Natural killer cell (primary cell): ENCODE data around the gene RASGRP2. TPM values are rescaled to one million over a fixed set of nuclear protein-coding genes. Genes with fewer than 3 reads are reported as not detected.

Experiments used
- ATAC-seq, 3 donors: fragments of 150-1000 bp in 2 of 3; fragments of 200-7000 bp in 1 of 3; cut with Tn5 transposase; 1 replicate in 1 of 3; 2 replicates in 2 of 3; pipeline ENCODE4 v1.10.0; 2021; ENCODE audit warnings: mild to moderate bottlenecking in 2 of 3, moderate library complexity in 2 of 3
- DNase-seq, 2 donors: peaks; one replicate each; pipeline versions ENCODE4 v3.0.0 to v3.0.0-alpha.2; 2013 to 2021; ENCODE audit warnings: mixed read lengths in 1 of 2
- H3K27ac ChIP-seq: one replicate; pipeline ENCODE4 v1.5.1; 2013; ENCODE audit warnings: mild to moderate bottlenecking, low read length
- H3K27me3 ChIP-seq: one replicate; pipeline ENCODE4 v1.6.1; 2013; ENCODE audit warnings: low read length; ENCODE audit not compliant: control insufficient read depth, insufficient read depth
- H3K36me3 ChIP-seq: one replicate; pipeline ENCODE4 v1.6.1; 2013; ENCODE audit warnings: low read length; ENCODE audit not compliant: control insufficient read depth, insufficient read depth
- H3K4me1 ChIP-seq: one replicate; pipeline ENCODE4 v1.6.1; 2013; ENCODE audit warnings: low read length; ENCODE audit not compliant: control insufficient read depth, insufficient read depth
- H3K4me3 ChIP-seq: one replicate; pipeline ENCODE4 v1.5.1; 2013; ENCODE audit warnings: low read length
- H3K9me3 ChIP-seq: one replicate; pipeline ENCODE4 v1.6.1; 2013; ENCODE audit warnings: low read length; ENCODE audit not compliant: control insufficient read depth, insufficient read depth
- H3K27ac Mint-ChIP-seq, 2 donors: one replicate each; pipeline ENCODE4 v1.8.0; 2022; ENCODE audit warnings: mild to moderate bottlenecking in 2 of 2, mixed read lengths in 2 of 2, moderate library complexity in 1 of 2
- H3K27me3 Mint-ChIP-seq, 2 donors: one replicate each; pipeline ENCODE4 v1.8.0; 2022; ENCODE audit warnings: low read depth in 2 of 2, mixed read lengths in 2 of 2
- H3K36me3 Mint-ChIP-seq: one replicate; pipeline ENCODE4 v1.8.0; 2022; ENCODE audit warnings: mixed read lengths
- H3K4me1 Mint-ChIP-seq, 2 donors: one replicate each; pipeline ENCODE4 v1.8.0; 2022; ENCODE audit warnings: mixed read lengths in 2 of 2
- H3K4me3 Mint-ChIP-seq: one replicate; pipeline ENCODE4 v1.8.0; 2022; ENCODE audit warnings: mild to moderate bottlenecking, moderate library complexity, mixed read lengths
- H3K9me3 Mint-ChIP-seq, 2 donors: one replicate each; pipeline ENCODE4 v1.8.0; 2022; ENCODE audit warnings: mixed read lengths in 2 of 2
- WGBS: methylation state at CpG from one replicate; pipeline ENCODE4 v1.1.7; 2013; ENCODE audit warnings: missing lambda C conversion rate; ENCODE audit not compliant: insufficient coverage; 5-methylcytosine and 5-hydroxymethylcytosine counted together
- intact Hi-C: fragments of 100-400 bp; cut with micrococcal nuclease; formaldehyde crosslinking; loops from one replicate; pipeline ENCODE4 v1.14.2; 2022
- total RNA-seq, 4 donors: library from RNA; stranded (reverse); fragments of 120-200 nt in 1 of 4; gene quantifications; one replicate each; pipeline versions ENCODE4 v1.2.3 to v1.2.4, GENCODE V29; 2013 to 2022
- TF ChIP-seq, protein P1 (sequence below): fragments of 200-600 bp; IDR thresholded peaks from one replicate; pipeline ENCODE4 v1.8.0; 2022; ENCODE audit warnings: antibody characterized with exemption

RASGRP2 gene
- total RNA-seq, 3 donors from 2014 or later (not counting 1 experiment from before 2014, with no cell fraction given): 371 to 417 (median 394) TPM

DNA sequence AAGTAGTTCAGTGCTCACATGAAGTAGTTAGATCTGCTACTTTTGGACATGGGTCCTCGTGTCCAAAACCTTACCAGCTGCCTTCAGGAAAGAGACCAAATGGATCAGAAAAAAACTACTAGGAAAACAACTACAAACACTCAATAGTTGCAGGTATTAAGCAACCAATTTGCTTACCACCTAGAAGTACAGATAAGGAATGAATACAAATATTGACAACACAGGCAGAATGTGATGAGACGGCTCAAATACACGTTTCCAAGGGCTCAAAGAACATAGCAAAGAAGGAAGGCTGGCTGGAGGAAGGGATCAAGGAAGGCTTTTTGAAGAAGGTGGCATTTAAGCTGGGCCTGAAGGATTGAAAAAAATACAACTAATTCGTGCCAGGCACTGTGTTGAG, 62.8 kb downstream of the RASGRP2 start:
- no peaks in the 10 kb centered on the region for H3K36me3 Mint-ChIP-seq
- TF ChIP-seq, protein P1, sequence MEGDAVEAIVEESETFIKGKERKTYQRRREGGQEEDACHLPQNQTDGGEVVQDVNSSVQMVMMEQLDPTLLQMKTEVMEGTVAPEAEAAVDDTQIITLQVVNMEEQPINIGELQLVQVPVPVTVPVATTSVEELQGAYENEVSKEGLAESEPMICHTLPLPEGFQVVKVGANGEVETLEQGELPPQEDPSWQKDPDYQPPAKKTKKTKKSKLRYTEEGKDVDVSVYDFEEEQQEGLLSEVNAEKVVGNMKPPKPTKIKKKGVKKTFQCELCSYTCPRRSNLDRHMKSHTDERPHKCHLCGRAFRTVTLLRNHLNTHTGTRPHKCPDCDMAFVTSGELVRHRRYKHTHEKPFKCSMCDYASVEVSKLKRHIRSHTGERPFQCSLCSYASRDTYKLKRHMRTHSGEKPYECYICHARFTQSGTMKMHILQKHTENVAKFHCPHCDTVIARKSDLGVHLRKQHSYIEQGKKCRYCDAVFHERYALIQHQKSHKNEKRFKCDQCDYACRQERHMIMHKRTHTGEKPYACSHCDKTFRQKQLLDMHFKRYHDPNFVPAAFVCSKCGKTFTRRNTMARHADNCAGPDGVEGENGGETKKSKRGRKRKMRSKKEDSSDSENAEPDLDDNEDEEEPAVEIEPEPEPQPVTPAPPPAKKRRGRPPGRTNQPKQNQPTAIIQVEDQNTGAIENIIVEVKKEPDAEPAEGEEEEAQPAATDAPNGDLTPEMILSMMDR: no peak
- no peaks in the 10 kb centered on the region for H3K9me3 ChIP-seq
- WGBS: 79% methylated on average over 4 of the region's 4 CpGs
- H3K27ac ChIP-seq: no peak overlapping the region
- peaks cover 13 to 27% of the 10 kb centered on the region in 2 donors for H3K27me3 Mint-ChIP-seq
- no peak overlapping the region for H3K4me3 Mint-ChIP-seq
- DNase-seq: no peak
- no peaks in the 10 kb centered on the region for H3K9me3 Mint-ChIP-seq
- no peak overlapping the region for H3K27ac Mint-ChIP-seq
- ATAC-seq: no peak
- H3K4me3 ChIP-seq: no peak overlapping the region
- H3K4me1 ChIP-seq: no peaks in the 10 kb centered on the region
- no peaks in the 10 kb centered on the region for H3K27me3 ChIP-seq
- intact Hi-C loops: no loop called here
- peaks cover 0 to 8% of the 10 kb centered on the region in 2 donors for H3K4me1 Mint-ChIP-seq
- H3K36me3 ChIP-seq: no peaks in the 10 kb centered on the region

DNA sequence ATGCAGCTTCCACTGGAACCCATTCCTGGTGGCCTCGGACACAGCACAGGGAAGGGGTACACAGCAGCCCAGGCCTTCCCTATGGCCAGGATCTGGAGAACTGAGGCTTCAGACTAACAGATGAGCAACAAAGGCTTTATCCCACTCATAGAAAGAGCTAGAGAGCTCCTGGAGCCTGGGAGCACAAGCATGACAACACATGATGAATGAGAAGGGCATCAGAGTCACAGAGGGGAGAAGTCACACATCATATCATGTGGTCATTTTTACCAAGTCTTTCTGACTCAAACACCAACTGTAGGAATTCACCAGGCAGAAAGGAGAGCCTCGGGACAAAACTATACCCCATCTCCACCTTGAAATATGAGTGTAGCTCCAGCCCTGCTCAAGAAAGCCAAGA, 64.1 kb downstream of the RASGRP2 start:
- peaks cover 8% of the 10 kb centered on the region for H3K4me1 ChIP-seq

DNA sequence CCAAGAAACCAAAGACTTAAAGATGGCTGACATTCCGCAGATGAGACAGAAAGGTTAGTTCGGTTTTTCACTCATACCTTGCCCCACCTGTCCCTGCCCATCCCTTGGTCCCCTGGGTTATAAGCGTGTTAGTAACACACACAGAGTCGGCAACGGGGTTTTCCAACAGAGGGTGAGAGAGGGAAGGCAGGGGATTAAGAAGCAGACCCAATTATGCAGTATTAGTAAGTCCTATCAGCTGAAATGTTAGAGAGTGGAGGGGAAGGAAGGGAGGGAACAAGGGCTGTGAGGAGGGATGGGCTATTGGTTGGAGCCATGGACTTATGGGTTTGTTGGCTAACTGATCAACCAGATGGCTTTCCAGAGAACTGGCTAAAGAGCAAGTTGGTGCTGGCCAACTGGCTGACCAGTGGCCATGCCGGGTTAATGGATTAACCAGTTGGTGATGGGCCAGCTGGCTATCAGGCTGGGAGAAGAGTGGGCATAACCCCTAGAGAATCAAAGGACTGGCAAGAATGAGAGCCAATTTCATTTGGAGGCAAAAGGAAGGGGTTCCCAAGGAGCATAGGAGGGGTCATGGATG, 66.4 kb downstream of the RASGRP2 start:
- TF ChIP-seq, protein P1: no peak
- H3K4me1 Mint-ChIP-seq: peaks cover 6 to 8% of the 10 kb centered on the region in 2 donors
- no peak for ATAC-seq

More for the DNA sequence above, 64.1 kb downstream of the RASGRP2 start:
- TF ChIP-seq, protein P1: no peak
- H3K9me3 Mint-ChIP-seq: no peaks in the 10 kb centered on the region
- intact Hi-C loops: no loop called here
- H3K4me3 Mint-ChIP-seq: no peak overlapping the region
- Histone ChIP-seq H3K36me3 (no peaks in the 10 kb centered on the region), H3K27me3 (no peaks in the 10 kb centered on the region), H3K4me3 (no peak overlapping the region), H3K9me3 (no peaks in the 10 kb centered on the region), H3K27ac (no peak overlapping the region)
- H3K27ac Mint-ChIP-seq: no peak overlapping the region
- WGBS: 31% methylated on average over 2 of the region's 2 CpGs
- peaks cover 8 to 14% of the 10 kb centered on the region in 2 donors for H3K4me1 Mint-ChIP-seq
- H3K36me3 Mint-ChIP-seq: no peaks in the 10 kb centered on the region
- ATAC-seq: no peak
- DNase-seq: no peak
- peaks cover 25 to 33% of the 10 kb centered on the region in 2 donors for H3K27me3 Mint-ChIP-seq

More for the DNA sequence above, 66.4 kb downstream of the RASGRP2 start:
- Mint-ChIP-seq H3K4me3 (no peak overlapping the region), H3K27ac (no peak overlapping the region), H3K9me3 (no peaks in the 10 kb centered on the region), H3K27me3 (peaks cover 27 to 28% of the 10 kb centered on the region in 2 donors), H3K36me3 (no peaks in the 10 kb centered on the region)
- no peak overlapping the region for H3K4me3 ChIP-seq
- H3K4me1 ChIP-seq: peaks cover 8% of the 10 kb centered on the region
- intact Hi-C loops: no loop called here
- DNase-seq: no peak
- whole genome bisulfite sequencing: 85% methylated on average over 6 of the region's 6 CpGs
- no peaks in the 10 kb centered on the region for H3K27me3 ChIP-seq
- no peak overlapping the region for H3K27ac ChIP-seq
- no peaks in the 10 kb centered on the region for H3K36me3 ChIP-seq
- H3K9me3 ChIP-seq: no peaks in the 10 kb centered on the region

Other genes starting within 250 kb of the RASGRP2 start
- not detected for gene SLC22A11, start 188.2 kb downstream of the RASGRP2 start, total RNA-seq
- not detected for gene SLC22A12, start 152.9 kb downstream of the RASGRP2 start, total RNA-seq
- gene NRXN2, start 20.9 kb downstream of the RASGRP2 start, total RNA-seq: 1 to 10 TPM; 2.9 to 9.6 (median 7.7) TPM
- gene PYGM, start 15.8 kb upstream of the RASGRP2 start, total RNA-seq: 1 to 10 TPM; 4.1 to 8.4 (median 6.1) TPM
- 100 to 1,000 TPM; 841 to 864 (median 845) TPM for gene SF1, start 34.4 kb upstream of the RASGRP2 start, total RNA-seq
- 10 to 100 TPM; 38.3 to 40.6 (median 38.7) TPM for gene MAP4K2, start 59.1 kb upstream of the RASGRP2 start, total RNA-seq
- 10 to 100 TPM; 29.3 to 42.2 (median 32.2) TPM for gene MEN1, start 66.4 kb upstream of the RASGRP2 start, total RNA-seq
- gene CDC42BPG, start 100.5 kb upstream of the RASGRP2 start, total RNA-seq: 10 to 100 TPM in 2 of 3 donors, 1 to 10 TPM in 1; 8.2 to 12.7 (median 10.7) TPM
- 100 to 1,000 TPM; 218 to 246 (median 225) TPM for gene EHD1, start 134.5 kb upstream of the RASGRP2 start, total RNA-seq
- 100 to 1,000 TPM; 165 to 321 (median 259) TPM for gene ATG2A, start 173.1 kb upstream of the RASGRP2 start, total RNA-seq
- 10 to 100 TPM; 27.8 to 31.5 (median 28.5) TPM for gene PPP2R5B, start 180.5 kb upstream of the RASGRP2 start, total RNA-seq
- gene GPHA2, start 191.8 kb upstream of the RASGRP2 start, total RNA-seq: not detected
- not detected for gene MAJIN, start 228.0 kb upstream of the RASGRP2 start, total RNA-seq